Measurements from ENCODE around the gene RPS15. TPM values are rescaled to one million over a fixed set of nuclear protein-coding genes. Genes with fewer than 3 reads are reported as not detected.

Gene RPS15
- total and polyA plus RNA-seq, 2 of the 13 experiments (the other 11 are each of a cell fraction or from before 2014, with no cell fraction given), result 695 to 1,411 TPM

GRCh38 chr19:1438035-1438932, at the start of gene RPS15 (continued):
- TF ChIP-seq TFDP2 (CRISPR knock-in tag; IDR thresholded peaks at IDR 0.05) (peak; percentile 86), ZKSCAN8 (CRISPR knock-in tag; IDR thresholded peaks at IDR 0.05; ENCODE audit: borderline replicate concordance) (peak; percentile 99), ZBTB44 (CRISPR knock-in tag; IDR thresholded peaks at IDR 0.05) (peak; percentile 61; the same call in 1 of the 2 replicates), ZNF10 (CRISPR knock-in tag; IDR thresholded peaks at IDR 0.05; ENCODE audit: borderline replicate concordance, low read depth) (no peak), NCOA5 (CRISPR knock-in tag; IDR thresholded peaks at IDR 0.05) (no peak), CHD4 (IDR thresholded peaks at IDR 0.05; ENCODE audit: borderline replicate concordance, low read length) (no peak), MYNN (CRISPR knock-in tag; IDR thresholded peaks at IDR 0.05; ENCODE audit: low read depth) (no peak; the same call in 1 of the 2 replicates), SIN3B (IDR thresholded peaks at IDR 0.05; ENCODE audit: low read length) (no peak), ZSCAN12 (CRISPR knock-in tag; IDR thresholded peaks at IDR 0.05) (peak; percentile 91), SMC3 (IDR thresholded peaks at IDR 0.05; ENCODE audit: low read length) (no peak), RNF2 (conservative IDR thresholded peaks at IDR 0.05; ENCODE audit: low read depth) (peak; percentile 85; the same call in 1 of the 2 replicates), MEIS2 (CRISPR knock-in tag; IDR thresholded peaks at IDR 0.05) (peak; percentile 75; the same call in 1 of the 2 replicates), ZC3H4 (CRISPR knock-in tag; IDR thresholded peaks at IDR 0.05; ENCODE audit: borderline replicate concordance) (no peak), SNRNP70 (IDR thresholded peaks at IDR 0.05; ENCODE audit: low read depth, low read length) (no peak), ZFP36 (IDR thresholded peaks at IDR 0.05; ENCODE audit: borderline replicate concordance, low read depth, low read length, partially characterized antibody) (no peak), FOXP1 (IDR thresholded peaks at IDR 0.05) (no peak), FOXP1 (CRISPR knock-in tag; IDR thresholded peaks at IDR 0.05) (no peak)
- TF ChIP-seq, protein P1, sequence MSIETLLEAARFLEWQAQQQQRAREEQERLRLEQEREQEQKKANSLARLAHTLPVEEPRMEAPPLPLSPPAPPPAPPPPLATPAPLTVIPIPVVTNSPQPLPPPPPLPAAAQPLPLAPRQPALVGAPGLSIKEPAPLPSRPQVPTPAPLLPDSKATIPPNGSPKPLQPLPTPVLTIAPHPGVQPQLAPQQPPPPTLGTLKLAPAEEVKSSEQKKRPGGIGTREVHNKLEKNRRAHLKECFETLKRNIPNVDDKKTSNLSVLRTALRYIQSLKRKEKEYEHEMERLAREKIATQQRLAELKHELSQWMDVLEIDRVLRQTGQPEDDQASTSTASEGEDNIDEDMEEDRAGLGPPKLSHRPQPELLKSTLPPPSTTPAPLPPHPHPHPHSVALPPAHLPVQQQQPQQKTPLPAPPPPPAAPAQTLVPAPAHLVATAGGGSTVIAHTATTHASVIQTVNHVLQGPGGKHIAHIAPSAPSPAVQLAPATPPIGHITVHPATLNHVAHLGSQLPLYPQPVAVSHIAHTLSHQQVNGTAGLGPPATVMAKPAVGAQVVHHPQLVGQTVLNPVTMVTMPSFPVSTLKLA (IDR thresholded peaks at IDR 0.05), result peak; percentile 80
- TF ChIP-seq, protein P2, sequence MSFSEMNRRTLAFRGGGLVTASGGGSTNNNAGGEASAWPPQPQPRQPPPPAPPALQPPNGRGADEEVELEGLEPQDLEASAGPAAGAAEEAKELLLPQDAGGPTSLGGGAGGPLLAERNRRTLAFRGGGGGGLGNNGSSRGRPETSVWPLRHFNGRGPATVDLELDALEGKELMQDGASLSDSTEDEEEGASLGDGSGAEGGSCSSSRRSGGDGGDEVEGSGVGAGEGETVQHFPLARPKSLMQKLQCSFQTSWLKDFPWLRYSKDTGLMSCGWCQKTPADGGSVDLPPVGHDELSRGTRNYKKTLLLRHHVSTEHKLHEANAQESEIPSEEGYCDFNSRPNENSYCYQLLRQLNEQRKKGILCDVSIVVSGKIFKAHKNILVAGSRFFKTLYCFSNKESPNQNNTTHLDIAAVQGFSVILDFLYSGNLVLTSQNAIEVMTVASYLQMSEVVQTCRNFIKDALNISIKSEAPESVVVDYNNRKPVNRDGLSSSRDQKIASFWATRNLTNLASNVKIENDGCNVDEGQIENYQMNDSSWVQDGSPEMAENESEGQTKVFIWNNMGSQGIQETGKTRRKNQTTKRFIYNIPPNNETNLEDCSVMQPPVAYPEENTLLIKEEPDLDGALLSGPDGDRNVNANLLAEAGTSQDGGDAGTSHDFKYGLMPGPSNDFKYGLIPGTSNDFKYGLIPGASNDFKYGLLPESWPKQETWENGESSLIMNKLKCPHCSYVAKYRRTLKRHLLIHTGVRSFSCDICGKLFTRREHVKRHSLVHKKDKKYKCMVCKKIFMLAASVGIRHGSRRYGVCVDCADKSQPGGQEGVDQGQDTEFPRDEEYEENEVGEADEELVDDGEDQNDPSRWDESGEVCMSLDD (CRISPR knock-in tag; IDR thresholded peaks at IDR 0.05; ENCODE audit: borderline replicate concordance), result peak; percentile 92; the same call in 1 of the 2 replicates
- TF ChIP-seq, protein P3, sequence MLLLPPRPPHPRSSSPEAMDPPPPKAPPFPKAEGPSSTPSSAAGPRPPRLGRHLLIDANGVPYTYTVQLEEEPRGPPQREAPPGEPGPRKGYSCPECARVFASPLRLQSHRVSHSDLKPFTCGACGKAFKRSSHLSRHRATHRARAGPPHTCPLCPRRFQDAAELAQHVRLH (CRISPR knock-in tag; IDR thresholded peaks at IDR 0.05; ENCODE audit: borderline replicate concordance, low read depth), result peak; percentile 92; the same call in 1 of the 2 replicates
- TF ChIP-seq, protein P4, sequence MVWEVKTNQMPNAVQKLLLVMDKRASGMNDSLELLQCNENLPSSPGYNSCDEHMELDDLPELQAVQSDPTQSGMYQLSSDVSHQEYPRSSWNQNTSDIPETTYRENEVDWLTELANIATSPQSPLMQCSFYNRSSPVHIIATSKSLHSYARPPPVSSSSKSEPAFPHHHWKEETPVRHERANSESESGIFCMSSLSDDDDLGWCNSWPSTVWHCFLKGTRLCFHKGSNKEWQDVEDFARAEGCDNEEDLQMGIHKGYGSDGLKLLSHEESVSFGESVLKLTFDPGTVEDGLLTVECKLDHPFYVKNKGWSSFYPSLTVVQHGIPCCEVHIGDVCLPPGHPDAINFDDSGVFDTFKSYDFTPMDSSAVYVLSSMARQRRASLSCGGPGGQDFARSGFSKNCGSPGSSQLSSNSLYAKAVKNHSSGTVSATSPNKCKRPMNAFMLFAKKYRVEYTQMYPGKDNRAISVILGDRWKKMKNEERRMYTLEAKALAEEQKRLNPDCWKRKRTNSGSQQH (CRISPR knock-in tag; IDR thresholded peaks at IDR 0.05; ENCODE audit: low read depth), result peak; percentile 61
